Activated naive CD4-positive, alpha-beta T cell treated with anti-CD3 and anti-CD28 coated beads for 36 hours (primary cell): Measurements from ENCODE around the gene KIAA0753. TPM values are rescaled to one million over a fixed set of nuclear protein-coding genes. Genes with fewer than 3 reads are reported as not detected.

ENCODE experiments used
- CTCF ChIA-PET: fragments of 350-600 bp; sonication (Branson Sonifier 250); formaldehyde crosslinking; loops from one replicate; lab custom pipeline; 2021; ENCODE audit warnings: antibody characterized with exemption; lab: Charles Lee
- DNase-seq: peaks from one replicate; pipeline ENCODE4 v3.0.0-alpha.2; 2020
- H3K27ac Mint-ChIP-seq: one replicate; pipeline ENCODE4 v1.8.0; 2021; ENCODE audit warnings: mild to moderate bottlenecking, mixed read lengths
- H3K27me3 Mint-ChIP-seq: one replicate; pipeline ENCODE4 v1.8.0; 2021; ENCODE audit warnings: low read depth, mixed read lengths
- H3K36me3 Mint-ChIP-seq: one replicate; pipeline ENCODE4 v1.8.0; 2021; ENCODE audit warnings: low read depth, mixed read lengths
- H3K4me1 Mint-ChIP-seq: one replicate; pipeline ENCODE4 v1.8.0; 2021; ENCODE audit warnings: low read depth, mixed read lengths
- H3K4me3 Mint-ChIP-seq: one replicate; pipeline ENCODE4 v1.8.0; 2021; ENCODE audit warnings: mild to moderate bottlenecking, moderate library complexity, mixed read lengths
- H3K9me3 Mint-ChIP-seq: one replicate; pipeline ENCODE4 v1.8.0; 2021; ENCODE audit warnings: mixed read lengths
- intact Hi-C: fragments of 100-400 bp; cut with micrococcal nuclease; formaldehyde crosslinking; loops from one replicate; pipeline ENCODE4 v1.15.1; 2023
- total RNA-seq, 2 experiments: library from RNA; stranded (reverse); gene quantifications; one replicate each; pipeline ENCODE4 v1.2.3, GENCODE V29; 2021

KIAA0753 gene
- total RNA-seq, 2 experiments from 2014 or later, result 7.7 to 8.1 TPM

- intact Hi-C loops, result no loop called here
- Mint-ChIP-seq H3K27ac (no peak overlapping the region), H3K9me3 (no peaks in the 10 kb centered on the region), H3K4me3 (no peak overlapping the region), H3K27me3 (peaks cover 21% of the 10 kb centered on the region), H3K4me1 (peaks cover 4% of the 10 kb centered on the region), H3K36me3 (no peaks in the 10 kb centered on the region)
- DNase-seq, result peak; percentile 9
- CTCF ChIA-PET, result interaction anchor here (0.9 kb wide), 1 partner anchor 10 kb away, joined by 3 read pairs; no protein-coding TSS in a partner anchor
Observed at GRCh38 chr17:6677158-6677831, 36.8 kb upstream of the KIAA0753 start.

- Mint-ChIP-seq H3K4me3 (no peak overlapping the region), H3K27ac (no peak overlapping the region), H3K36me3 (no peaks in the 10 kb centered on the region), H3K9me3 (no peaks in the 10 kb centered on the region), H3K4me1 (peaks cover 4% of the 10 kb centered on the region), H3K27me3 (peaks cover 16% of the 10 kb centered on the region)
- intact Hi-C loops, result no loop called here
- DNase-seq, result no peak
- CTCF ChIA-PET, result interaction anchor here (0.9 kb wide), 1 partner anchor 10 kb away, joined by 3 read pairs; no protein-coding TSS in a partner anchor
Observed at GRCh38 chr17:6676802-6677157, 36.3 kb upstream of the KIAA0753 start.

- Mint-ChIP-seq H3K27ac (no peak overlapping the region), H3K9me3 (no peaks in the 10 kb centered on the region), H3K4me1 (peaks cover 4% of the 10 kb centered on the region), H3K4me3 (no peak overlapping the region), H3K36me3 (peaks cover 2% of the 10 kb centered on the region), H3K27me3 (peaks cover 9% of the 10 kb centered on the region)
- no peak for DNase-seq
- CTCF ChIA-PET, result interaction anchor here (0.6 to 0.7 kb wide), 2 partner anchors 7 to 9 kb away, joined by 4 to 5 read pairs; no protein-coding TSS in a partner anchor
- intact Hi-C loops, result no loop called here
Observed at GRCh38 chr17:6675201-6675825, 34.8 kb upstream of the KIAA0753 start.

GRCh38 chr17:6674586-6674985 lies 34.1 kb upstream of the KIAA0753 start:
- peaks cover 4% of the 10 kb centered on the region for H3K4me1 Mint-ChIP-seq
- intact Hi-C loops, result no loop called here
- peaks cover 6% of the 10 kb centered on the region for H3K27me3 Mint-ChIP-seq
- H3K4me3 Mint-ChIP-seq, result no peak overlapping the region
- H3K27ac Mint-ChIP-seq, result no peak overlapping the region
- no peak for DNase-seq
- CTCF ChIA-PET, result no interaction called here
- H3K36me3 Mint-ChIP-seq, result peaks cover 2% of the 10 kb centered on the region
- H3K9me3 Mint-ChIP-seq, result no peaks in the 10 kb centered on the region

GRCh38 chr17:6671431-6671830 lies 30.9 kb upstream of the KIAA0753 start:
- CTCF ChIA-PET, result interaction anchor here (1.4 kb wide), 1 partner anchor 172 kb away, joined by 3 read pairs; no protein-coding TSS in a partner anchor
- DNase-seq, result no peak
- Mint-ChIP-seq H3K36me3 (peaks cover 2% of the 10 kb centered on the region), H3K4me3 (no peak overlapping the region), H3K27ac (no peak overlapping the region), H3K9me3 (no peaks in the 10 kb centered on the region), H3K4me1 (peaks cover 6% of the 10 kb centered on the region), H3K27me3 (no peaks in the 10 kb centered on the region)
- intact Hi-C loops, result no loop called here

- no peak for DNase-seq
- intact Hi-C loops, result no loop called here
- Mint-ChIP-seq H3K4me1 (peaks cover 6% of the 10 kb centered on the region), H3K4me3 (no peak overlapping the region), H3K27me3 (no peaks in the 10 kb centered on the region), H3K27ac (no peak overlapping the region), H3K36me3 (peaks cover 2% of the 10 kb centered on the region), H3K9me3 (no peaks in the 10 kb centered on the region)
- CTCF ChIA-PET, result interaction anchor here (1.4 kb wide), 1 partner anchor 173 kb away, joined by 3 read pairs; no protein-coding TSS in a partner anchor
Observed at GRCh38 chr17:6670999-6671398, 30.5 kb upstream of the KIAA0753 start.

GRCh38 chr17:6670571-6670970 lies 30.1 kb upstream of the KIAA0753 start:
- H3K27ac Mint-ChIP-seq, result no peak overlapping the region
- H3K27me3 Mint-ChIP-seq, result no peaks in the 10 kb centered on the region
- H3K36me3 Mint-ChIP-seq, result peaks cover 2% of the 10 kb centered on the region
- no peak for DNase-seq
- intact Hi-C loops, result no loop called here
- CTCF ChIA-PET, result interaction anchor here (1.1 to 1.8 kb wide), 2 partner anchors 69 to 173 kb away, joined by 3 to 4 read pairs; no protein-coding TSS in a partner anchor
- no peaks in the 10 kb centered on the region for H3K9me3 Mint-ChIP-seq
- H3K4me3 Mint-ChIP-seq, result no peak overlapping the region
- H3K4me1 Mint-ChIP-seq, result peaks cover 6% of the 10 kb centered on the region

- no peaks in the 10 kb centered on the region for H3K9me3 Mint-ChIP-seq
- intact Hi-C loops, result loop anchor here (5.0 kb wide), 1 partner anchor 88 kb away; the partner anchor contains the start of gene XAF1
- CTCF ChIA-PET, result interaction anchor here (1.0 to 1.8 kb wide), 3 partner anchors 9 to 174 kb away, joined by 3 to 4 read pairs (median 4); no protein-coding TSS in a partner anchor
- H3K27me3 Mint-ChIP-seq, result no peaks in the 10 kb centered on the region
- H3K27ac Mint-ChIP-seq, result no peak overlapping the region
- peaks cover 6% of the 10 kb centered on the region for H3K4me1 Mint-ChIP-seq
- H3K4me3 Mint-ChIP-seq, result no peak overlapping the region
- DNase-seq, result no peak
- peaks cover 2% of the 10 kb centered on the region for H3K36me3 Mint-ChIP-seq
Observed at GRCh38 chr17:6669479-6670212, 29.1 kb upstream of the KIAA0753 start.

- no peak for DNase-seq
- H3K4me1 Mint-ChIP-seq, result peaks cover 6% of the 10 kb centered on the region
- CTCF ChIA-PET, result interaction anchor here (1.4 to 1.8 kb wide), 2 partner anchors 175 kb away, joined by 4 to 5 read pairs; no protein-coding TSS in a partner anchor
- H3K9me3 Mint-ChIP-seq, result no peaks in the 10 kb centered on the region
- no peaks in the 10 kb centered on the region for H3K27me3 Mint-ChIP-seq
- H3K36me3 Mint-ChIP-seq, result peaks cover 2% of the 10 kb centered on the region
- H3K4me3 Mint-ChIP-seq, result no peak overlapping the region
- H3K27ac Mint-ChIP-seq, result no peak overlapping the region
- intact Hi-C loops, result loop anchor here (5.0 kb wide), 1 partner anchor 88 kb away; the partner anchor contains the start of gene XAF1
Observed at GRCh38 chr17:6668727-6669425, 28.4 kb upstream of the KIAA0753 start.

GRCh38 chr17:6668219-6668618 lies 27.7 kb upstream of the KIAA0753 start:
- CTCF ChIA-PET, result interaction anchor here (0.6 to 1.4 kb wide), 3 partner anchors 8 to 226 kb away, joined by 3 to 5 read pairs (median 4); no protein-coding TSS in a partner anchor
- no peak overlapping the region for H3K4me3 Mint-ChIP-seq
- peaks cover 2% of the 10 kb centered on the region for H3K36me3 Mint-ChIP-seq
- DNase-seq, result no peak
- no peak overlapping the region for H3K27ac Mint-ChIP-seq
- intact Hi-C loops, result loop anchor here (5.0 kb wide), 1 partner anchor 89 kb away; the partner anchor contains the start of gene XAF1
- peaks cover 6% of the 10 kb centered on the region for H3K4me1 Mint-ChIP-seq
- no peaks in the 10 kb centered on the region for H3K27me3 Mint-ChIP-seq
- H3K9me3 Mint-ChIP-seq, result no peaks in the 10 kb centered on the region

- Mint-ChIP-seq H3K27me3 (no peaks in the 10 kb centered on the region), H3K4me1 (peaks cover 6% of the 10 kb centered on the region), H3K4me3 (no peak overlapping the region), H3K36me3 (peaks cover 2% of the 10 kb centered on the region), H3K9me3 (no peaks in the 10 kb centered on the region), H3K27ac (no peak overlapping the region)
- no peak for DNase-seq
- CTCF ChIA-PET, result interaction anchor here (0.6 to 2.4 kb wide), 9 partner anchors 8 to 368 kb away, joined by 3 to 21 read pairs (median 4); partner anchors contain the start of gene SLC16A13
- intact Hi-C loops, result loop anchor here (5.0 kb wide), 1 partner anchor 90 kb away; the partner anchor contains the start of gene XAF1
Observed at GRCh38 chr17:6667516-6667915, 27.0 kb upstream of the KIAA0753 start.
